ENCODE data around the gene ZNF574.

- TF ChIP-seq, protein P1, sequence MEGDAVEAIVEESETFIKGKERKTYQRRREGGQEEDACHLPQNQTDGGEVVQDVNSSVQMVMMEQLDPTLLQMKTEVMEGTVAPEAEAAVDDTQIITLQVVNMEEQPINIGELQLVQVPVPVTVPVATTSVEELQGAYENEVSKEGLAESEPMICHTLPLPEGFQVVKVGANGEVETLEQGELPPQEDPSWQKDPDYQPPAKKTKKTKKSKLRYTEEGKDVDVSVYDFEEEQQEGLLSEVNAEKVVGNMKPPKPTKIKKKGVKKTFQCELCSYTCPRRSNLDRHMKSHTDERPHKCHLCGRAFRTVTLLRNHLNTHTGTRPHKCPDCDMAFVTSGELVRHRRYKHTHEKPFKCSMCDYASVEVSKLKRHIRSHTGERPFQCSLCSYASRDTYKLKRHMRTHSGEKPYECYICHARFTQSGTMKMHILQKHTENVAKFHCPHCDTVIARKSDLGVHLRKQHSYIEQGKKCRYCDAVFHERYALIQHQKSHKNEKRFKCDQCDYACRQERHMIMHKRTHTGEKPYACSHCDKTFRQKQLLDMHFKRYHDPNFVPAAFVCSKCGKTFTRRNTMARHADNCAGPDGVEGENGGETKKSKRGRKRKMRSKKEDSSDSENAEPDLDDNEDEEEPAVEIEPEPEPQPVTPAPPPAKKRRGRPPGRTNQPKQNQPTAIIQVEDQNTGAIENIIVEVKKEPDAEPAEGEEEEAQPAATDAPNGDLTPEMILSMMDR (IDR thresholded peaks at IDR 0.05; ENCODE audit: insufficient read depth, low read length) = no peak
- TF ChIP-seq SPI1 (IDR thresholded peaks at IDR 0.05; ENCODE audit: borderline replicate concordance, low read depth) (no peak), REST (IDR thresholded peaks at IDR 0.05; ENCODE audit: insufficient replicate concordance, low read depth) (no peak), GABPA (IDR thresholded peaks at IDR 0.05; ENCODE audit: low read depth) (no peak), POLR2AphosphoS5 (IDR thresholded peaks at IDR 0.05; ENCODE audit: low read depth) (no peak)
These were observed 7.0 kb upstream of the ZNF574 start for GRCh38 chr19:42068756-42069571.

All from HL-60 (cell line).